HL-60 (cell line): ENCODE data around the gene AGO3.

ENCODE experiments used
- DNase-seq, 2 experiments: peaks; one replicate each; pipeline ENCODE4 v3.0.0-alpha.2; 2010 to 2020; ENCODE audit warnings: low read depth in 1 of 2, low spot score in 1 of 2
- H3K27ac ChIP-seq: fragments of 250-450 bp; sonication (Bioruptor Pico); replicated peaks from 2 replicates; pipeline ENCODE4 v1.5.1; 2020; ENCODE audit warnings: mild to moderate bottlenecking, moderate library complexity
- H3K27me3 ChIP-seq: fragments of 250-450 bp; sonication (Bioruptor Pico); 2 replicates; pipeline ENCODE4 v1.5.1; 2021; ENCODE audit warnings: mild to moderate bottlenecking, moderate library complexity; ENCODE audit not compliant: insufficient read depth, poor library complexity, severe bottlenecking
- H3K4me3 ChIP-seq: replicated peaks from 2 replicates; pipeline ENCODE4 v1.5.1; 2011; ENCODE audit warnings: mild to moderate bottlenecking, control low read depth, low read length; ENCODE audit not compliant: insufficient read depth
- CTCF ChIP-seq: IDR thresholded peaks from one replicate; pipeline ENCODE4 v1.5.1; 2011; ENCODE audit warnings: low read length, control low read depth, inconsistent platforms; ENCODE audit not compliant: insufficient read depth
- GABPA ChIP-seq: IDR thresholded peaks from 2 replicates; pipeline ENCODE4 v1.6.1; 2012; ENCODE audit warnings: low read depth
- POLR2AphosphoS5 ChIP-seq: IDR thresholded peaks from 2 replicates; pipeline ENCODE4 v1.6.1; 2012; ENCODE audit warnings: low read depth
- SPI1 ChIP-seq: IDR thresholded peaks from 2 replicates; pipeline ENCODE4 v1.6.1; 2012; ENCODE audit warnings: low read depth, mild to moderate bottlenecking, borderline replicate concordance
- TF ChIP-seq, protein P1 (sequence below): IDR thresholded peaks from 2 replicates; pipeline ENCODE4 v1.6.1; 2012; ENCODE audit warnings: low read depth; ENCODE audit not compliant: insufficient replicate concordance

The AGO3 gene

GRCh38 chr1:36027766-36028165, 96.9 kb downstream of the AGO3 start:
- DNase-seq = no peak
- Histone ChIP-seq H3K27ac (no peak overlapping the region), H3K27me3 (no peaks in the 10 kb centered on the region), H3K4me3 (no peak overlapping the region)
- TF ChIP-seq SPI1 (no peak), CTCF (no peak), POLR2AphosphoS5 (no peak), GABPA (no peak)
- TF ChIP-seq, protein P1, sequence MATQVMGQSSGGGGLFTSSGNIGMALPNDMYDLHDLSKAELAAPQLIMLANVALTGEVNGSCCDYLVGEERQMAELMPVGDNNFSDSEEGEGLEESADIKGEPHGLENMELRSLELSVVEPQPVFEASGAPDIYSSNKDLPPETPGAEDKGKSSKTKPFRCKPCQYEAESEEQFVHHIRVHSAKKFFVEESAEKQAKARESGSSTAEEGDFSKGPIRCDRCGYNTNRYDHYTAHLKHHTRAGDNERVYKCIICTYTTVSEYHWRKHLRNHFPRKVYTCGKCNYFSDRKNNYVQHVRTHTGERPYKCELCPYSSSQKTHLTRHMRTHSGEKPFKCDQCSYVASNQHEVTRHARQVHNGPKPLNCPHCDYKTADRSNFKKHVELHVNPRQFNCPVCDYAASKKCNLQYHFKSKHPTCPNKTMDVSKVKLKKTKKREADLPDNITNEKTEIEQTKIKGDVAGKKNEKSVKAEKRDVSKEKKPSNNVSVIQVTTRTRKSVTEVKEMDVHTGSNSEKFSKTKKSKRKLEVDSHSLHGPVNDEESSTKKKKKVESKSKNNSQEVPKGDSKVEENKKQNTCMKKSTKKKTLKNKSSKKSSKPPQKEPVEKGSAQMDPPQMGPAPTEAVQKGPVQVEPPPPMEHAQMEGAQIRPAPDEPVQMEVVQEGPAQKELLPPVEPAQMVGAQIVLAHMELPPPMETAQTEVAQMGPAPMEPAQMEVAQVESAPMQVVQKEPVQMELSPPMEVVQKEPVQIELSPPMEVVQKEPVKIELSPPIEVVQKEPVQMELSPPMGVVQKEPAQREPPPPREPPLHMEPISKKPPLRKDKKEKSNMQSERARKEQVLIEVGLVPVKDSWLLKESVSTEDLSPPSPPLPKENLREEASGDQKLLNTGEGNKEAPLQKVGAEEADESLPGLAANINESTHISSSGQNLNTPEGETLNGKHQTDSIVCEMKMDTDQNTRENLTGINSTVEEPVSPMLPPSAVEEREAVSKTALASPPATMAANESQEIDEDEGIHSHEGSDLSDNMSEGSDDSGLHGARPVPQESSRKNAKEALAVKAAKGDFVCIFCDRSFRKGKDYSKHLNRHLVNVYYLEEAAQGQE = no peak

GRCh38 chr1:36031441-36031840, 100.5 kb downstream of the AGO3 start:
- DNase-seq = no peak
- TF ChIP-seq CTCF = no peak
- no peak overlapping the region for H3K27ac ChIP-seq

DNA sequence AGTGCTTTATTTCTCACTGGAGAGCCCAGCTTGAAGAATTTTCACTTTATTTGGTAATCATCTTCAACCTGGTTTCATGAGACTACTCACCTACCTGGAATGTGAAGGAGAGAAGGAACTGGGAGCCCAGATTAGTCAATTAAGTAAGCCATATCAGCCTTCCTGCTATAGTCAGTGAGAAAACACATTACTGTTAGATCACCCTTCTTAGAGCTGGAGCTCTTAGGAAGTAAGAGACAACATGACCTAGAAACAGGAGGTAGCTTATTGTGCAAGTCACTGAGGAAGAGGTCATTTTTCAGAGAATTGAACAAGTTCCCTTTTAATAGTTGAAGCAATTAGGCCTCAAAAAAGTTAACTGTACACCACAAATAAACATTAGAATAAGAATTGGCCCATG, 103.8 kb downstream of the AGO3 start:
- H3K27ac ChIP-seq = peak overlapping the region; percentile 75
- peak; percentile 67 to 93 for DNase-seq

More at GRCh38 chr1:36031441-36031840, 100.5 kb downstream of the AGO3 start:
- Histone ChIP-seq H3K4me3 (no peak overlapping the region), H3K27me3 (no peaks in the 10 kb centered on the region)

GRCh38 chr1:36035154-36035553, 104.2 kb downstream of the AGO3 start:
- Histone ChIP-seq H3K27ac (peak overlapping the region; percentile 75), H3K4me3 (no peak overlapping the region), H3K27me3 (no peaks in the 10 kb centered on the region)
- DNase-seq = peak in 1 of 2 experiments; percentile 6
- TF ChIP-seq, protein P1 = no peak
- TF ChIP-seq SPI1 (no peak), CTCF (no peak), POLR2AphosphoS5 (no peak), GABPA (no peak)

More for the DNA sequence above, 103.8 kb downstream of the AGO3 start:
- no peak overlapping the region for H3K4me3 ChIP-seq
- TF ChIP-seq SPI1 (peak; percentile 41; the same call in 1 of the 2 replicates), CTCF (no peak)
- H3K27me3 ChIP-seq = no peaks in the 10 kb centered on the region
